Mammary epithelial cell (primary cell): Measurements from ENCODE around the gene CFAP141.

Source experiments
- EZH2 ChIP-seq: IDR thresholded peaks from 2 replicates; pipeline ENCODE4 v1.6.1; 2012; ENCODE audit warnings: low read length, inconsistent platforms, borderline replicate concordance
- TF ChIP-seq, protein P1 (sequence below), 2 donors: IDR thresholded peaks in 1 of 2; conservative IDR thresholded peaks in 1 of 2; 2 replicates each; pipeline ENCODE4 v1.5.1; 2011 to 2012; ENCODE audit warnings: inconsistent platforms in 2 of 2, low read length in 2 of 2, mild to moderate bottlenecking in 2 of 2, control low read depth in 1 of 2, low read depth in 1 of 2; ENCODE audit not compliant: insufficient read depth in 1 of 2; ENCODE audit errors: extremely low read depth in 1 of 2

DNA sequence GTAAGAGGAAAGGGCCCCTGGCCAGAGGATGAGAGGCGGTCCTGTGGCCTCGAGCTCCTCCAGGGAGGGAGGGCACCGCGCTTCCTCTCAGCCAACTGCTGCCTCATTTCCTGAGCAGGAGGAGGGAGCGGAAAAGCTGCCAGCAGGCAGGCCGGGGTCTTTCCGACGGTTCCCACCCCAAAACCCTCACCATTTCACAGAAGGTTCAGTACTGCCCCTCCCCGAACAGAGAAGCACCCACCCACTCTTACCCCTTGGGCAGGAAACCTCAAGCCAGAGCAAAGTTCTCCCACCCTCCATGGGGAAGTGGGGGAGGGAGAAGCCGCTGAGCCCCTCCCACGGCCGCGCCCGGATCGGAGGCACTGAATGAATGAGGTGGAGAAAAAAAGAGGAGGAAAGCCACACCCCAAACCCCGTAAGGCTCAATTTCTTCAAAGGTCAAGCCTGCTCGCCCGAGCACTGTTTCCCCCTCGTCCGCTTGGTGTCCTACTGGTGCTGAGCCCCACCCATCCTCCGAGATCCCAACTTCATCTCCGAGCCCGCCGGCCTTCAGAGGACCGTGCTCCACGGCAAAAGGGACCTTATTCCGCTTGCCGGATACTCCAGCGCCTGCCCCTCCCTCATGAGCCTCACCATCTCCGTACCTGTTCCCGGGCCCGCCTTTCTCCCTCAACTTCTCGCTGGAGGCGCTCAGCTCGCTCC is 23.6 kb downstream of the CFAP141 start:
- TF ChIP-seq, protein P1, sequence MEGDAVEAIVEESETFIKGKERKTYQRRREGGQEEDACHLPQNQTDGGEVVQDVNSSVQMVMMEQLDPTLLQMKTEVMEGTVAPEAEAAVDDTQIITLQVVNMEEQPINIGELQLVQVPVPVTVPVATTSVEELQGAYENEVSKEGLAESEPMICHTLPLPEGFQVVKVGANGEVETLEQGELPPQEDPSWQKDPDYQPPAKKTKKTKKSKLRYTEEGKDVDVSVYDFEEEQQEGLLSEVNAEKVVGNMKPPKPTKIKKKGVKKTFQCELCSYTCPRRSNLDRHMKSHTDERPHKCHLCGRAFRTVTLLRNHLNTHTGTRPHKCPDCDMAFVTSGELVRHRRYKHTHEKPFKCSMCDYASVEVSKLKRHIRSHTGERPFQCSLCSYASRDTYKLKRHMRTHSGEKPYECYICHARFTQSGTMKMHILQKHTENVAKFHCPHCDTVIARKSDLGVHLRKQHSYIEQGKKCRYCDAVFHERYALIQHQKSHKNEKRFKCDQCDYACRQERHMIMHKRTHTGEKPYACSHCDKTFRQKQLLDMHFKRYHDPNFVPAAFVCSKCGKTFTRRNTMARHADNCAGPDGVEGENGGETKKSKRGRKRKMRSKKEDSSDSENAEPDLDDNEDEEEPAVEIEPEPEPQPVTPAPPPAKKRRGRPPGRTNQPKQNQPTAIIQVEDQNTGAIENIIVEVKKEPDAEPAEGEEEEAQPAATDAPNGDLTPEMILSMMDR (conservative IDR thresholded peaks at IDR 0.05 in 1 of 2, IDR thresholded peaks at IDR 0.05 in 1 of 2; ENCODE audit: extremely low read depth in 1 of 2, insufficient read depth in 1 of 2, low read depth in 1 of 2, low read length in 2 of 2), result no peak
- TF ChIP-seq EZH2, result no peak
